NCI-H82 treated with DMSO at 0.1 percent for 48 hours (cell line): Measurements from ENCODE around the gene SNAP25.

Experiments
- DNase-seq: peaks from one replicate; lab custom pipeline; 2025; ENCODE audit not compliant: unreplicated experiment; lab: John Stamatoyannopoulos, UW

SNAP25 gene

GRCh38 chr20:10261702-10262101 is 43.1 kb downstream of the SNAP25 start:
- no peak for DNase-seq

- DNase-seq = no peak
Observed at GRCh38 chr20:10263385-10264165, 44.9 kb downstream of the SNAP25 start.

- DNase-seq = no peak
Observed at GRCh38 chr20:10264166-10264558, 45.5 kb downstream of the SNAP25 start.

GRCh38 chr20:10268636-10269035 is 50.0 kb downstream of the SNAP25 start:
- DNase-seq = no peak

- no peak for DNase-seq
Observed at GRCh38 chr20:10270630-10271029, 52.0 kb downstream of the SNAP25 start.

GRCh38 chr20:10271494-10272219 is 53.0 kb downstream of the SNAP25 start:
- DNase-seq = no peak

- DNase-seq = no peak
Observed at GRCh38 chr20:10276878-10277580, 58.4 kb downstream of the SNAP25 start.

- DNase-seq = no peak
Observed at GRCh38 chr20:10277616-10278015, 59.0 kb downstream of the SNAP25 start.

- no peak for DNase-seq
Observed at GRCh38 chr20:10278412-10278811, 59.8 kb downstream of the SNAP25 start.

- no peak for DNase-seq
Observed at GRCh38 chr20:10280018-10280908, 61.6 kb downstream of the SNAP25 start.

- no peak for DNase-seq
Observed at GRCh38 chr20:10281911-10282310, 63.3 kb downstream of the SNAP25 start.

GRCh38 chr20:10282979-10283456 is 64.4 kb downstream of the SNAP25 start:
- DNase-seq = no peak

GRCh38 chr20:10286356-10286755 is 67.7 kb downstream of the SNAP25 start:
- no peak for DNase-seq

GRCh38 chr20:10288421-10288820 is 69.8 kb downstream of the SNAP25 start:
- no peak for DNase-seq

GRCh38 chr20:10288954-10289646 is 70.5 kb downstream of the SNAP25 start:
- no peak for DNase-seq

- no peak for DNase-seq
Observed at GRCh38 chr20:10291568-10292248, 73.1 kb downstream of the SNAP25 start.

GRCh38 chr20:10297223-10297622 is 78.6 kb downstream of the SNAP25 start:
- DNase-seq = no peak

GRCh38 chr20:10297684-10298240 is 79.1 kb downstream of the SNAP25 start:
- no peak for DNase-seq
